Measurements from ENCODE around the gene FOXI1.

FOXI1 gene

DNA sequence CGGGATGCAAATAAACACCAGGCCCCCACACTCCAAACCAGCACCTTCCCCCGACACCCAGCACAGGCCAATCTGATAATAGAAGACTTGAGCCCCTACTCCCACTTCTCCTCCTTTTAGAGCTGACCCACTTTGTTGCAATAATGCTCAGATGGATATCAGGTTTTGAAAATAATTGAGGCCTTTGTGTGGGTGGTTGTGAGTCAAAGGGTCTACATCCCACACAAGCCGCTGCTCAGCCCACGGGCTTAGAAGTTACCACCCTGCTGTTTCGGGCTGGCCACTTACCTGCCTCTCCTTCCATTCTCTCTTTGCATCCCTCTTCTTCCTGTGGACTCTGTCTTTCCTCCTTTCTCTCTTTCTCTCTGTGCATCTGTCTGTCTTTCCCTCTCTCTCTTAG, 36.2 kb upstream of the FOXI1 start:
- no peaks in the 10 kb centered on the region for H3K79me2 ChIP-seq (ENCODE audit: insufficient read depth, low read length)
- H3K4me1 ChIP-seq (ENCODE audit: insufficient read depth, low read length, poor library complexity, severe bottlenecking): no peaks in the 10 kb centered on the region
- no peak overlapping the region for H3K4me3 ChIP-seq (ENCODE audit: low read length, poor library complexity, severe bottlenecking)
- no peaks in the 10 kb centered on the region for H3F3A ChIP-seq (ENCODE audit: low read depth)
- H3K27me3 ChIP-seq (ENCODE audit: insufficient read depth, low read length, poor library complexity, severe bottlenecking): no peaks in the 10 kb centered on the region
- no peak overlapping the region for H2AFZ ChIP-seq (ENCODE audit: low read length)
- TF ChIP-seq EZH2phosphoT487 (IDR thresholded peaks at IDR 0.05; ENCODE audit: borderline replicate concordance): no peak
- TF ChIP-seq, protein P1, sequence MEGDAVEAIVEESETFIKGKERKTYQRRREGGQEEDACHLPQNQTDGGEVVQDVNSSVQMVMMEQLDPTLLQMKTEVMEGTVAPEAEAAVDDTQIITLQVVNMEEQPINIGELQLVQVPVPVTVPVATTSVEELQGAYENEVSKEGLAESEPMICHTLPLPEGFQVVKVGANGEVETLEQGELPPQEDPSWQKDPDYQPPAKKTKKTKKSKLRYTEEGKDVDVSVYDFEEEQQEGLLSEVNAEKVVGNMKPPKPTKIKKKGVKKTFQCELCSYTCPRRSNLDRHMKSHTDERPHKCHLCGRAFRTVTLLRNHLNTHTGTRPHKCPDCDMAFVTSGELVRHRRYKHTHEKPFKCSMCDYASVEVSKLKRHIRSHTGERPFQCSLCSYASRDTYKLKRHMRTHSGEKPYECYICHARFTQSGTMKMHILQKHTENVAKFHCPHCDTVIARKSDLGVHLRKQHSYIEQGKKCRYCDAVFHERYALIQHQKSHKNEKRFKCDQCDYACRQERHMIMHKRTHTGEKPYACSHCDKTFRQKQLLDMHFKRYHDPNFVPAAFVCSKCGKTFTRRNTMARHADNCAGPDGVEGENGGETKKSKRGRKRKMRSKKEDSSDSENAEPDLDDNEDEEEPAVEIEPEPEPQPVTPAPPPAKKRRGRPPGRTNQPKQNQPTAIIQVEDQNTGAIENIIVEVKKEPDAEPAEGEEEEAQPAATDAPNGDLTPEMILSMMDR (conservative IDR thresholded peaks at IDR 0.05; ENCODE audit: low read length): no peak
- H4K20me1 ChIP-seq (ENCODE audit: insufficient read depth, low read length, poor library complexity, severe bottlenecking): no peaks in the 10 kb centered on the region
- H3K9me2 ChIP-seq (replicated peaks; ENCODE audit: low read depth, low read length): no peaks in the 10 kb centered on the region
- H3K9ac ChIP-seq (ENCODE audit: low read depth, low read length, poor library complexity, severe bottlenecking): no peak overlapping the region
- H3K36me3 ChIP-seq (ENCODE audit: insufficient read depth, low read length): peaks cover 21% of the 10 kb centered on the region; the same call in 1 of the 2 replicates
- no peak overlapping the region for H3K4me2 ChIP-seq (ENCODE audit: low read depth, low read length, poor library complexity, severe bottlenecking)
- no peaks in the 10 kb centered on the region for H3K9me3 ChIP-seq (ENCODE audit: insufficient read depth, low read depth, low read length)

- no peaks in the 10 kb centered on the region for H3K79me2 ChIP-seq (ENCODE audit: insufficient read depth, low read length)
- no peaks in the 10 kb centered on the region for H3K4me1 ChIP-seq (ENCODE audit: insufficient read depth, low read length, poor library complexity, severe bottlenecking)
- no peaks in the 10 kb centered on the region for H4K20me1 ChIP-seq (ENCODE audit: insufficient read depth, low read length, poor library complexity, severe bottlenecking)
- H2AFZ ChIP-seq (ENCODE audit: low read length): no peak overlapping the region
- no peak overlapping the region for H3K4me2 ChIP-seq (ENCODE audit: low read depth, low read length, poor library complexity, severe bottlenecking)
- H3K9me2 ChIP-seq (replicated peaks; ENCODE audit: low read depth, low read length): no peaks in the 10 kb centered on the region
- H3K9me3 ChIP-seq (ENCODE audit: insufficient read depth, low read depth, low read length): no peaks in the 10 kb centered on the region
- H3K27me3 ChIP-seq (ENCODE audit: insufficient read depth, low read length, poor library complexity, severe bottlenecking): no peaks in the 10 kb centered on the region
- H3K9ac ChIP-seq (ENCODE audit: low read depth, low read length, poor library complexity, severe bottlenecking): no peak overlapping the region
- no peak for TF ChIP-seq EZH2phosphoT487 (IDR thresholded peaks at IDR 0.05; ENCODE audit: borderline replicate concordance)
- TF ChIP-seq, protein P1 (conservative IDR thresholded peaks at IDR 0.05; ENCODE audit: low read length): peak; percentile 40
- H3K4me3 ChIP-seq (ENCODE audit: low read length, poor library complexity, severe bottlenecking): no peak overlapping the region
- peaks cover 30% of the 10 kb centered on the region; the same call in 1 of the 2 replicates for H3K36me3 ChIP-seq (ENCODE audit: insufficient read depth, low read length)
- no peaks in the 10 kb centered on the region for H3F3A ChIP-seq (ENCODE audit: low read depth)
Observed at GRCh38 chr5:170070556-170071412, 34.9 kb upstream of the FOXI1 start.

DNA sequence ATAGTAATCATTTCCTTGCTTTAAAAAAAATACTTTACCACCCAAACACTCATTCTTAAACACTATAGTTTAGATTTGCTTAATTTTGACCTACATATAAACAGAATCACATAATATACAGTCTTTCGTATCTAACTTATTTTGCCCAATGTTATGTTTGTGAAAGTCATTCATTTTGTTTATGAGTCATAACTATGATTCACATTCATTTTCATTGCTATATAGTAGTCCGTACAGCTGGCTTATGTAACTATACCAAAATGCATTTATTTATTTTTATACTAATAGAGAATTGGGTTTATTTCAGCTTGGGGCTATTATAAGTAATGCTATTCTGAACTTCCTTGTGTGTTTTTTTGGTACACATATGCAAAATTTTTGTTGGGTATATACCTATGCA, 33.9 kb upstream of the FOXI1 start:
- Histone ChIP-seq H3K4me3 (ENCODE audit: low read length, poor library complexity, severe bottlenecking) (no peak overlapping the region), H3K9me3 (ENCODE audit: insufficient read depth, low read depth, low read length) (no peaks in the 10 kb centered on the region), H2AFZ (ENCODE audit: low read length) (no peak overlapping the region), H3K79me2 (ENCODE audit: insufficient read depth, low read length) (no peaks in the 10 kb centered on the region), H3K4me2 (ENCODE audit: low read depth, low read length, poor library complexity, severe bottlenecking) (no peak overlapping the region), H3K36me3 (ENCODE audit: insufficient read depth, low read length) (peaks cover 37% of the 10 kb centered on the region; the same call in 1 of the 2 replicates), H3K27me3 (ENCODE audit: insufficient read depth, low read length, poor library complexity, severe bottlenecking) (no peaks in the 10 kb centered on the region), H3F3A (ENCODE audit: low read depth) (no peaks in the 10 kb centered on the region), H3K9me2 (replicated peaks; ENCODE audit: low read depth, low read length) (no peaks in the 10 kb centered on the region), H3K4me1 (ENCODE audit: insufficient read depth, low read length, poor library complexity, severe bottlenecking) (no peaks in the 10 kb centered on the region), H4K20me1 (ENCODE audit: insufficient read depth, low read length, poor library complexity, severe bottlenecking) (no peaks in the 10 kb centered on the region), H3K9ac (ENCODE audit: low read depth, low read length, poor library complexity, severe bottlenecking) (no peak overlapping the region)
- TF ChIP-seq EZH2phosphoT487 (IDR thresholded peaks at IDR 0.05; ENCODE audit: borderline replicate concordance): no peak
- TF ChIP-seq, protein P1 (conservative IDR thresholded peaks at IDR 0.05; ENCODE audit: low read length): no peak
